HG03097 (cell line): ENCODE data around the gene PCDHGC4.

ENCODE experiments used
- ATAC-seq: cut with Tn5 transposase; IDR thresholded peaks from one replicate; pipeline ENCODE4 v1.9.1; 2021; ENCODE audit not compliant: unreplicated experiment, low FRiP score

PCDHGC4 gene

DNA sequence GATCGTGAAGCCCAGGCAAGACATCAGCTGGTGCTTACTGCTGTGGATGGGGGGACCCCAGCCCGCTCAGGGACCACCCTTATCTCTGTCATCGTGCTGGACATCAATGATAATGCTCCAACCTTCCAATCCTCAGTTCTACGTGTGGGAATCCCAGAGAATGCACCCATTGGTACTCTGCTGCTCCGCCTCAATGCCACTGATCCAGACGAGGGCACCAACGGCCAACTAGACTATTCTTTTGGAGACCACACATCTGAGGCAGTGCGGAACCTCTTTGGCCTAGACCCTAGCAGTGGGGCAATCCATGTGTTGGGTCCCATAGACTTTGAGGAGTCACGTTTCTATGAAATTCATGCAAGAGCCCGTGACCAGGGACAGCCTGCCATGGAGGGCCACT, 5.0 kb downstream of the PCDHGC4 start:
- ATAC-seq: no peak

DNA sequence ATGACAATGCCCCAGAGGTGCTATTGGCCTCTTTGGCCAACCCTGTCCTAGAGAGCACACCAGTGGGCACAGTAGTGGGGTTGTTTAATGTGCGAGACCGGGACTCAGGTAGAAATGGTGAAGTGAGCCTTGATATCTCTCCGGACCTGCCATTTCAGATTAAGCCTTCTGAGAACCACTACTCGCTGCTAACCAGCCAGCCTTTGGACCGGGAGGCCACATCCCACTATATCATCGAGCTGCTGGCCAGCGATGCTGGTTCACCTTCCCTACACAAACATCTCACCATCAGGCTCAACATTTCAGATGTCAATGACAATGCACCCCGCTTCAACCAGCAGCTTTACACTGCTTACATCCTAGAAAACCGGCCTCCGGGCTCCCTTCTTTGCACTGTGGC, 5.4 kb downstream of the PCDHGC4 start:
- no peak for ATAC-seq

- no peak for ATAC-seq
Observed at GRCh38 chr5:141490771-141491170, 5.9 kb downstream of the PCDHGC4 start.

- ATAC-seq: no peak
Observed at GRCh38 chr5:141491323-141492167, 6.7 kb downstream of the PCDHGC4 start.

DNA sequence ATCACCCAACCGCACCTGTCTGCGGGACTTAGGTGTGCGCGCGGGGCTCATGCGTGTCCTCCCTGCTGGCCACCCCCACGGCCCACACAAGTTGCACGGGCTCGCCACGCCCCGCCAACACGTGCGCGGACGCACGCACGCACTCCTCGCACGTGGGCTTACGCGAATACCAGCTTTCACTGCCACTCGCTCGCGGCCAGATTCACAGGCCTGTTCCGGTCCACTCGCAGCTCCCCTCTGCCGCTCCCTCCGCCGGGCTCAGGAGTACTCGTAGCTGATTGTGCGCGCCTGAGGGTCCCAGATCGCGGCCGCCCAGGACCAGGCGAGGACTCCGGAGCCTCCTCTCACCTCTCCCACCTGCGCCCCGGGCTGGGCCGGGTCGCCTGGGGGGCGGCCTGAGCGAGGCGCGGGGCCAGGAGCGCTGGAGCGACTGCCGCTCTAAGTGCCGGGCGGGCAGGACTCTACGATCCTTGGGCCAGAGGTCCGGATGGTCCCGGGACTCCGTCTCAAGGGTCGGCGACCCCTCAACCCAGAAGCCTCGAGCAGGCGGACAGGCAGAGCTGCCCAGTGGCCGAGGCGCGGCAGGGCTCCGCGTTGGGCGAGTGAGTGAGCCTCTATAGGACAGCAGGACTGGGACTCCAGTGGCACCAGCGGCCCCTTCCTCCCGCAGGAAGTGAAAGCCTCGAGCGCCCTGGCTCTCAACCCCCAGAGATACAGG, 7.5 kb downstream of the PCDHGC4 start:
- ATAC-seq: no peak

DNA sequence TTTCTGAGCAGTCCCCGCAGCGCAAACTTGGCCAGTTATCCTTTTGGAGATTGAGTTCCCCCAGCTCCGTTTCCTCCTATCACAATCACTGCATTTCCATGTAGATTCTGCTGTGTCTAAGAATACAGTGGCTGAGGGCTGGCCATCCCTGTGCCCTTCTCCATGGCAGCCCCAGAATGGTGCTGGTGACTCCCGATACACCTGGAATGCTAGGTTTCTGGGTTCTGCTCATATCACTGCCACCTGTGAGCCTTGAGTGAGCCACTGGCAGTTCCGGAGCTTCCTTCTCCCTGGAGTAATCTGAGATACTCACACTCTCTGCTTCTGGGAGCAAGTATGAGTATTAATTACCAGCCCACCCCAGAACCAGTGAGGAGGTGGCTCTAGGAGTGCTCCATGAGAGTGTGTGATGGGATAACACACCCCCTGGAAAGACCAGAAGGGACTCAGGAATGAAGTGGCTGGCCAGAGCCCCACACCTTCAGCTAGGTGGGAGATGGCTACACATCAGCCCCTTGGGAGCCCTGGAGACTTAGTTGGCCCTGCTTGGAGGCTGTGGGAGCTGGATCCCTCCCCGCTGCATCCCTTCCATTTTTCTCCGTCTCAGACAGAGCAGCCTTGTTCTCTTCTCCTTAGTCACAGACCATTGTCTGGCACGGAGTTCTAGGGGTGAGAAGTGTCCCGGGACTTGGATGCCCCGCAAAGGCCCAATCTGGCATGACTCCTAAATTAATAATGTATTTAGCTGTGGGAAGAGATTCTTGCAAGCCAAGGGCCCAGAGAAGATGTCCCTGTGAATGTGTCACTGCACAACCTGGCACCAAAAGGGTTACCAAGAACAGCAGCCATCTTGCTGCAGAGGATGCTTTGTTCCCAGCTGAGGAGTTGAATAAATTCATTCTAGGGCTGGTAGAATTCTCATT, 8.9 kb downstream of the PCDHGC4 start:
- ATAC-seq: no peak

GRCh38 chr5:141494761-141495452, 10.1 kb downstream of the PCDHGC4 start:
- ATAC-seq: no peak

DNA sequence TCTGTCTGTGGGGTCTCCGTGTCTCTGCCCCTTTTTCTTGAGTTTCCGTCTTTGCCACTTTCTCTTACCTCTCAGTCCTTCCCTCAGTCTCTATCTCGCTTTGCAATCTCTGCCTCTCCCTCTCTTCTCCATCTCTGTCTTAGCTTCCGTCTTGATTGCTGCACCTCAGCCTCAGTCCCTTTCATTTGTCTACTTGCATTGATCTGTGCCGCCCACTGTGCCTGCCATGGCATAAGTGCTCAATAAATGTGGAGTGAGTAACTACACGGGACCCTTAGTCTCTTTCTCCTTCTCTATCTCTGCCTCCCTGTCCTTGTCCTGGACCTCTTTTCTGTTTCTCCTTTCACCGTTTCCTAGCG, 10.6 kb downstream of the PCDHGC4 start:
- no peak for ATAC-seq

DNA sequence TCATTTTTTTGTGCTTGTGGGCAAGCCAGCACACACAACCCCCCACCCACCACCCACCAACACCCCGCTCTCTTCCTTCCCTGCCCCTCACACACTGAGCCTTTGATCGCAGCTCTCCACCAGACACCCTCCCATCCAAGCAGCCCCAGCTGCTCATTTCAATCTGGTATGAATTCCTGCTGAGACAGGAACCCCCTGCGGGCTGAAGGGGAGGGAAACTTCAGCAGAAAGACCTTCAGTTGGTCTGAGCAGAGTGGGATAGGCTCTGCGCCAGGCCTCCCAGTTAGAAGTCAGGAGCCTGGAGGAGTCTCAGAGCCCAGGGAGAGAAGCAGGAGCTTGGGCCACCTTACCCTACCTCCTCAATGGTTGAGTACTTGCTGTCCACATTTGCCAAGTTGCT, 11.2 kb downstream of the PCDHGC4 start:
- ATAC-seq: no peak

DNA sequence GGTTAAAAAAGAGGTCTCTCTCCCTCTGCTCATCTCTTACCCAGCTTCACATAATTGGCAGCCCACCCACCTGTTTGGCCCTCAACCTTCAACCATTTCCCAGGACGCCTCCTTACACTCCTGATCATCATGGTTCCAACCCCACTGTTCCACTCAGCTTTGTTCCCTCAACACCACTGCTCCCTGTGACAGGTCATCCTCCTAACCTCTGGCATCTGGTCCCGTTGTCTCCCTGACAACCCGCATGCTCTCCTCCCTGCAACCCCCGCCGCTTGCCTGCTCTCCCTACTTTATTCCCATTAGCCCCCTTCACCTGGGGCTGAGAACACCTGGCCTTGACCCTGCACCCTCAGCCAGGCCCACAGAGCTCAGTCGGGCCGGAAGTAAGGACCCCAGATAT, 16.9 kb downstream of the PCDHGC4 start:
- no peak for ATAC-seq

- ATAC-seq: no peak
Observed at GRCh38 chr5:141503681-141504080, 18.9 kb downstream of the PCDHGC4 start.

DNA sequence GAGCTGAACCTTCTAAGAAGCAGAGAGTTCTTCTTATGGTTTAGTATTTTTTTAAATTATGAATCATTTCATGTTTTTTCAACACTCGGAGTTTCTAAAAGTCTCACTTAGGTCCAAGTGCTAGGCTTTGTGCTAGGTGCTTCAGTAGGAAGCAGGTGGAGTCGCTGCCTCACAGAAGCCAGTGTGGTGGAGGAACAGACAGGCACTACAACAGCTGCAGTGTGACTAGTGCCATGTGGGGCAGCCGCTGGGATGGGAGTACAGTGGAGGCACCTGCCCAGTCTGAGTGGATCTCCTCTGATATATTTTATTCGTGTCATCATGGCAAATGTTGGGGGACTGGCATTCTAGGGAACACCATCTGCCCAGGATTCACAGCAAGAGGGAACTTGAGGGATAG, 19.4 kb downstream of the PCDHGC4 start:
- ATAC-seq: no peak

DNA sequence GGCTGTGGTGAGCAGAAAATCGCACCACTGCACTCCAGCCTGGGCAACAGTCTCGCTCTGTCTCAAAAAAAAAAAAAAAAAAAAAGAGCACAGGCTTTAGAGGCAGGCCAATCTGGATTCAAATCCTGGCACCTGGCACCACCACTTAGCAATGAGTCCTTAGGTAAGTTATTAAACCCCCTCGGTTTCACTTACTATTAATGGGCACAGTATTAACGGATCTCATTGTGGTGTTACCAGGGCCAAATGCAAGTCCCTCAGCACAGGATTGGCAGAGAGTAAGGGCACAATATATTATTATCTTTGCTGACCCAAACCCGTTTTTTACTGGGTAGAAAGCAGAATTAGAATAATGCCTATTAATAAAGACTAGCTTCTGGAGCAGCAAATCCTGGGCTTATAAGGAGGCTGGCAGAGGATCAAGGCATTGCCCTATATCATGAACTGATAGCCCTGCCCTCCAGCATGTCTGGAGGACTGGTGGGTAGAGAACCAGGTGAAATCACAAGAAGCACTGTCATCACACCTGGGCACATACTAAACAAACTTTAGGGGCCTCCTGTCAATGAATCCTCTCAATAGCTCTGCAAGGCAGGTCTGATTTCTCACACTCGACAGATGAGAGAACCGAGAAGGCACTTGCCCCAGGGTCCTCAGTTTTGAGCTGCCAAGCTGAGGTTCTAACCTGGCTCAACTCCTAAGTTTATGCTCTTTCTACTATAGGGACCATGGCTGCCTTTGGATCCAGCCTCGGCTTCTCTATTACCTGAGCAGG, 21.7 kb downstream of the PCDHGC4 start:
- no peak for ATAC-seq

GRCh38 chr5:141507387-141508091, 22.7 kb downstream of the PCDHGC4 start:
- peak; percentile 48 for ATAC-seq

DNA sequence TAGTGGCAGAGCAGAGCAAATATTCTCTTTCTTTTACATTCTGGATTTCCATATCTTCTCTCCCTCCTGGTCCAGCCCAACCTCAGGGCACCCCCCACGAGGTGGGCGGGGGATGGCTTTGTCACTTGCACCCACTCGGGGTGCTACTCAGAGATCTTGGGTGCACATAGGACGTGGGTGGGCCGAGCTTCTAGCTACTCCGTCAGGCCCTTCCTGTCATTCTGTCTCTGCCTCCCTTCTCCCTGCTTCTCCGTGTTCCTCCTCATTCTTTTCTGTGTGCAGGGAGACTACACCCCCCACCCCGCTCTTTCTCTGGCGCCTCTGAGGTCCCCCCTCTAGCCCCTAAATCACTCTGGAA, 23.6 kb downstream of the PCDHGC4 start:
- ATAC-seq: no peak

GRCh38 chr5:141508798-141509611, 24.2 kb downstream of the PCDHGC4 start:
- ATAC-seq: no peak

DNA sequence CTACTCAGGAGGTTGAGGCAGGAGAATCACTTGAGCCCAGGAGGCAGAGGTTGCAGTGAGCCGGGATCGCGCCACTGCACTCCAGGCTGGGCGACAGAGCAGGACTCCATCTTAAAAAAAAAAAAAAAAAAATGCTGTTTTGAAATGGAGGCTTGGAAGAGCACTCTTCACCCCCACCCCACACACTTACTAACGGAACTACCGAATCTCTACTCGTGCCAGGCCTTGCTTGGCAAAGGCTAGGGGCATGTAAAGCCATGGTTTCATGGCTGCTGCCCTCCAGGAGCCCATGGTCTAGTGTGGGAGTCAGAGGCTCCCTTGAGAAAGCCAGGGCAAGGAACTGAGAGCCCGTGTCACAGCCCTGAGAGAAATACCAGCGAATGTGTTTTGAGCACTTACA, 25.3 kb downstream of the PCDHGC4 start:
- no peak for ATAC-seq

DNA sequence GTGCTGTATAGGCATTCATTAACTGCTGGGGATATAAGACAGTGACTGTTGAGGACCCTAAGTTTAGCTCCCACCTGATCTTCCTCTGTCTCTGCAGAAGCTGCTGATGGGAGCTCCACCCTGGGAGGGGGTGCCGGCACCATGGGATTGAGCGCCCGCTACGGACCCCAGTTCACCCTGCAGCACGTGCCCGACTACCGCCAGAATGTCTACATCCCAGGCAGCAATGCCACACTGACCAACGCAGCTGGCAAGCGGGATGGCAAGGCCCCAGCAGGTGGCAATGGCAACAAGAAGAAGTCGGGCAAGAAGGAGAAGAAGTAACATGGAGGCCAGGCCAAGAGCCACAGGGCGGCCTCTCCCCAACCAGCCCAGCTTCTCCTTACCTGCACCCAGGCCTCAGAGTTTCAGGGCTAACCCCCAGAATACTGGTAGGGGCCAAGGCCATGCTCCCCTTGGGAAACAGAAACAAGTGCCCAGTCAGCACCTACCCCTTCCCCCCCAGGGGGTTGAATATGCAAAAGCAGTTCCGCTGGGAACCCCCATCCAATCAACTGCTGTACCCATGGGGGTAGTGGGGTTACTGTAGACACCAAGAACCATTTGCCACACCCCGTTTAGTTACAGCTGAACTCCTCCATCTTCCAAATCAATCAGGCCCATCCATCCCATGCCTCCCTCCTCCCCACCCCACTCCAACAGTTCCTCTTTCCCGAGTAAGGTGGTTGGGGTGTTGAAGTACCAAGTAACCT, 26.2 kb downstream of the PCDHGC4 start:
- no peak for ATAC-seq
